GM19099 (cell line): ENCODE data around the gene KLHDC8A.

Experiments
- POLR2A ChIP-seq: IDR thresholded peaks from 3 replicates; pipeline ENCODE4 v1.6.1; 2011; ENCODE audit warnings: low read depth; ENCODE audit not compliant: insufficient read length; ENCODE audit errors: extremely low read depth

Gene KLHDC8A

GRCh38 chr1:205373798-205374175, 17.1 kb upstream of the KLHDC8A start:
- TF ChIP-seq POLR2A = no peak

- no peak for TF ChIP-seq POLR2A
Observed at GRCh38 chr1:205373022-205373797, 16.5 kb upstream of the KLHDC8A start.

- no peak for TF ChIP-seq POLR2A
Observed at GRCh38 chr1:205371871-205372660, 15.3 kb upstream of the KLHDC8A start.

GRCh38 chr1:205370780-205371179, 14.1 kb upstream of the KLHDC8A start:
- no peak for TF ChIP-seq POLR2A

GRCh38 chr1:205369701-205370123, 13.0 kb upstream of the KLHDC8A start:
- TF ChIP-seq POLR2A = no peak

GRCh38 chr1:205368478-205368877, 11.8 kb upstream of the KLHDC8A start:
- TF ChIP-seq POLR2A = no peak

GRCh38 chr1:205365945-205366463, 9.3 kb upstream of the KLHDC8A start:
- TF ChIP-seq POLR2A = no peak

- no peak for TF ChIP-seq POLR2A
Observed at GRCh38 chr1:205360891-205361290, 4.2 kb upstream of the KLHDC8A start.

- TF ChIP-seq POLR2A = no peak
Observed at GRCh38 chr1:205359771-205360565, 3.2 kb upstream of the KLHDC8A start.

- TF ChIP-seq POLR2A = no peak
Observed at GRCh38 chr1:205358579-205358978, 1.9 kb upstream of the KLHDC8A start.

GRCh38 chr1:205357567-205357966, 845 bp upstream of the KLHDC8A start:
- TF ChIP-seq POLR2A = no peak

GRCh38 chr1:205355075-205355453, 1.7 kb downstream of the KLHDC8A start:
- no peak for TF ChIP-seq POLR2A

GRCh38 chr1:205354259-205355074, 2.3 kb downstream of the KLHDC8A start:
- no peak for TF ChIP-seq POLR2A

GRCh38 chr1:205353612-205354011, 3.1 kb downstream of the KLHDC8A start:
- TF ChIP-seq POLR2A = no peak
